Caki2 (cell line): ENCODE measurements around the gene CBX4. TPM values are rescaled to one million over a fixed set of nuclear protein-coding genes. Genes with fewer than 3 reads are reported as not detected.

ENCODE experiments used
- DNase-seq: peaks from one replicate; pipeline ENCODE4 v3.0.0-alpha.2; 2015; ENCODE audit warnings: low read depth
- in situ Hi-C: cut with HindIII; loops from 2 replicates; pipeline ENCODE4 v1.10.0; 2016; ENCODE audit warnings: low sequenced_read_pairs, low pct_unique_long_range_greater_than_20kb, mixed read lengths
- total RNA-seq: library from RNA; depleted of rRNA; stranded (reverse); fragments of >200 nt; shearing (Covaris generic); gene quantifications from 2 replicates; pipeline ENCODE4 v1.2.3, GENCODE V29; 2014; ENCODE audit warnings: low replicate concordance

CBX4 gene
- total RNA-seq, 1 experiment from 2014 or later = 21.6 TPM

DNA sequence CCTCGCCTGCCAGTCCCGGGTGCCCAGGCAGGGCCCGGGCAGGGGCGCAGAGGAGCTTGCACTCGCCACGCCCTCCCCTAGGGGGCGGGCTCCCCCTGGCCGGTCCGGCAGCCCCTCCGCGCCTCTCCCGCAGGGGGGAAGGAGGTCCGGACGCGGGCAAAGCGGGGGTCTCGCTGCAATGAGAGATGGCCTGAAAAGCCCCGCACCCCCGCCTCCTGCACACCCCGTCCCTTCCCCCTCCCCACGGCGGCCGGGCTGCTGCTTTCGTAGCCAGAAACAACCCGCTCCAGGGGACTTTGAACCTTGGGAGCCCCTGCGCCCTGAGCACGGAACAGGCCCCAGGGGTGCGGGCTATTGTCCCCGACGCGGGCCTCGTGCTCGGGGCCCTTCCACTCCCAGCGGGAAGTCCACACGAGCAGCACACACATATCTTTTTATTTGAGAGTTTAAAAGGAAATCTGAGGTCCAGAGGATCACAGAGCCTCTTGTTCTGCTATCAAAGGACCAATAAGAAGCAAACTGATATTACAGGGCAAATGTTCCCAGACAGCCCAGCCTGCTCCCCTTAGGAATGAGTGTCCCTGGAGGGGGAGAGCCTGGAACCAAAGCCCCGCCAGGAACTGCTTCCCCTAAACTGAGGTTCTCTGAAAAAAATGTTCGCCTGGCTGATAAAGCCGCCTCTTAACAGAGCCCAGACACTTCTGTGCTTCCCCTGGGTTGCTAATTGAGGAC lies 5.8 kb upstream of the CBX4 start:
- in situ Hi-C loops = no loop called here
- DNase-seq = no peak

DNA sequence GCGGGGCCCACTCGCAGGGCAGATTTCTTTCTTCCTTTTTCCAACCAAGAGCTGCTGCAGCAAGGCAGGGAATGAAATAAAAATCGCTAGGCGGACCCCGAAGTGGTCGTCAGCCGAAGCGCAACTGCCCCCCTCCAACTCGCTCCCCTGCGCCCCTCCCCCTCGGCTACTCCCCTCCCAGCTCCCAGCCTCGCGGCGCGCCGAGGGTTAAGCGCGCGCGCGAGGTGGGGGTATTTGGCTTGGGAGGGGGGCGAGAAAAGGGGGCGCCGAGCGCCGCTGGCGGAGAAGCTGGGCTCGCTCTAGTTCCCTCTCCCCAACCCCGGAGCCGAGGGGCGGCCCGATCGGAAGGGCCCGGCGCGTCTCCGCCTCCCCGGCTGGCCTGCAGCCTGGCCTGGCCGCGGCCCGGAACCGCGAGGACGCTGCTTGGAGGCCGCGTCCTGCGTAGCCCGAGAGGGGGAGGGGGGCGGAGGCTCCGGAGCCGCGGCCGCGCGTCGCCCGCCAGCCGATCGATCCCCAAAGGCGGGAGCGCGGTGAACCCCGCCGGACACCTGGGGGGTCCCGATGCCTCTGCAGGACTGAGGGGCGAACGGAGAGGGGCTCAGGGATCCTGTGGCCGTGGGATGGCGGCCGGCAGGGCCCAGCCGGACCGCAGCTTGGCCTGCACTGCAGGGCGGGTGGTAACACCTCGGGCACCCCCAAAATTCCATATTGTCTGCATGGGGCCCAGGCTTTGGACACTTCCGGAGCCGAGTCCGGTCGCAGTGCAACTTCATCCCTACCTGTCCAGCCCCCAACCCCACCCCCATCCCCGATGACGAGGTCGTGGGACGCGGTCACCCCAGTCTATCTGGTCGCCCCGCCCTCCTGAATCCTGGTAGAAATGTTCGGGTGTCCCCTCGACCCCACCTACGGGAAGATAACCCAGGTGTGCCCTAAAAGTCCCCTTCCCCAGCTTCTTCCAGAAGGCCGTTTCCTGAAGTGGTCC lies 4.9 kb upstream of the CBX4 start:
- in situ Hi-C loops = no loop called here
- peak; percentile 72 for DNase-seq

DNA sequence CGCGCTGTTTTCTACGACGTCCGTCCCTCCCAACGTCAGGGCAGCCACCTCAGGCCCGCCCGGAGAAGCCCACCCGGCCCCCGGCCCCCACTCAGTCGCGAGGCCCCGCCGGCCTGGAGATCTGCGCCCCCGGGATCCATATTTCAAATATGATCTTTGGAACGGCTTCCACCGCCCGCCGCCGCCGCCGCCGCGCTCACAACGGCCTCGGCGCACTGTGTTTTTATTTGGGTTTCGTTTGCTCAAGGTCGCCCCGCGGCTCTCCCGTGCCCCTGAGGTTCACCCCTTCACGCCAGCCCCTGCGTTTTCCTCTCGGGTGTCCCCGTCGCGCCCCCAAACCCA lies 4.2 kb upstream of the CBX4 start:
- no peak for DNase-seq
- in situ Hi-C loops = no loop called here

DNA sequence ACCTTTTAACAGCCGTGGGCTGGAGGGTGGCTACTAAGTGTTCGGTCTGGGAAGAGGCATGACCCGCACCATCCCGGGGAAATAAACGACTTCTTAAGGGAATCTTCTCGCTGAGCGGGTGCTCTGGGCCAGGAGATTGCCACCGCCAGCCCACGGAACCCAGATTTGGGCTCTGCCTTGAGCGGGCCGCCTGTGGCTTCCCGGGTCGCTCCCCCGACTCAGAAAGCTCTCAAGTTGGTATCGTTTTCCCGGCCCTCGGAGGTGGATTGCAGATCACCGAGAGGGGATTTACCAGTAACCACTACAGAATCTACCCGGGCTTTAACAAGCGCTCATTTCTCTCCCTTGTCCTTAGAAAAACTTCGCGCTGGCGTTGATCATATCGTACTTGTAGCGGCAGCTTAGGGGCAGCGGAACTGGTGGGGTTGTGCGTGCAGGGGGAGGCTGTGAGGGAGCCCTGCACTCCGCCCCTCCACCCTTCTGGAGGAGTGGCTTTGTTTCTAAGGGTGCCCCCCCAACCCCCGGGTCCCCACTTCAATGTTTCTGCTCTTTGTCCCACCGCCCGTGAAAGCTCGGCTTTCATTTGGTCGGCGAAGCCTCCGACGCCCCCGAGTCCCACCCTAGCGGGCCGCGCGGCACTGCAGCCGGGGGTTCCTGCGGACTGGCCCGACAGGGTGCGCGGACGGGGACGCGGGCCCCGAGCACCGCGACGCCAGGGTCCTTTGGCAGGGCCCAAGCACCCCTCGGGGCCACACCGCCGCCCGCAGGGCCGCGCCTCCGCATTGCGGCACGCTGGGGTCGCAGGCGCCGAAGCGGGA lies 3.6 kb upstream of the CBX4 start:
- no peak for DNase-seq
- in situ Hi-C loops = no loop called here

DNA sequence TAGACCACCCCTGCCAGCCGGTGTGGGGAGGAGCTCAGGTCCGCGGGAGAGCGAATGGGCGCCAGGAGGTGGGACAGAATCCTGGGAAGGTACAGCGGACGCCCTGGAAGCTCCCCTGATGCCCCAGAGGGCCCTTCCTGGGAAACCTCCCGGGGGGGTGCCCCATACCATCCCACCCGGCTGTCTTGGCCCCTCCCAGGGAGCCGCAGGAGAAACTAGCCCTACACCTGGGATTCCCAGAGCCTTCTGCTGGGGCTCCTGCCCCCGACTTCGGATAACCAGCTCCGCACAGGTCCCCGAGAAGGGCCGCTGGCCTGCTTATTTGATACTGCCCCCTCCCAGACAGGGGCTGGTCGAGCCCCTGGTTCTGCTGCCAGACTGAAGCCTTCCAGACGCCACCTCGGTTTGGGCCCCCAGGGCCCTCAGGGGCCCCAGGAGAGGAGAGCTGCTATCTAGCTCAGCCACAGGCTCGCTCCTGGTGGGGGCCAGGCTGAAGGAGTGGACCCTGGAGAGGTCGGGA lies 3.0 kb upstream of the CBX4 start:
- DNase-seq = no peak
- in situ Hi-C loops = no loop called here

DNA sequence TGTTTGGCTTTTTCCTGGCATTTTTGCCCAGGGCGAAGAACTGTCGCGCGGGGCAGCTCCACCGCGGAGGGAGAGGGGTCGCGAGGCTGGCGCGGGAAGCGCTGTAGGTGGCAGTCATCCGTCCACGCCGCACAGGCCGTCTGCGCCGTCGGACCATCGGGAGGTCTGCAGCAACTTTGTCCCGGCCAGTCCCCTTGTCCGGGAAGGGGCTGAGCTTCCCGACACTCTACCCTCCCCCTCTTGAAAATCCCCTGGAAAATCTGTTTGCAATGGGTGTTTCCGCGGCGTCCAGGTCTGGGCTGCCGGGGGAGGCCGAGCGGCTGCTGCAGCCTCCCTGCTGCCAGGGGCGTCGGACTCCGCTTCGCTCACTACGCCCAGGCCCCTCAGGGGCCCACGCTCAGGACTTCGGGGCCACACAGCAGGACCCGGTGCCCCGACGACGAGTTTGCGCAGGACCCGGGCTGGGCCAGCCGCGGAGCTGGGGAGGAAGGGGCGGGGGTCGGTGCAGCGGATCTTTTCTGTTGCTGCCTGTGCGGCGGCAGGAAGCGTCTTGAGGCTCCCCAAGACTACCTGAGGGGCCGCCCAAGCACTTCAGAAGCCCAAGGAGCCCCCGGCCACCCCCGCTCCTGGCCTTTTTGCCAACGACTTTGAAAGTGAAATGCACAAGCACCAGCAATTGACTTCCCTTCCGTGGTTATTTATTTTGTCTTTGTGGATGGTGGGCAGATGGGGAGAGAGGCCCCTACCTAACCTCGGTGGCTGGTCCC lies 2.3 kb upstream of the CBX4 start:
- DNase-seq = no peak
- in situ Hi-C loops = no loop called here

DNA sequence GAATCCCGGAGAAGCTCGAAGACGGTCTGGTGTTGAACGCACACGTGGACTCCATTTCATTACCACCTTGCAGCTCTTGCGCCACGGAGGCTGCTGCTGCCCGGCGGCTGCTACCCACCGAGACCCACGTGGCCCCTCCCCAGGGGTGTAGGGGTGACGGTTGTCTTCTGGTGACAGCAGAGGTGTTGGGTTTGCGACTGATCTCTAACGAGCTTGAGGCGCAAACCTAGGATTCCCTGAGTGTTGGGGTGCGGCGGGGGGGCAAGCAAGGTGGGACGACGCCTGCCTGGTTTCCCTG lies 1.7 kb upstream of the CBX4 start:
- no peak for DNase-seq
- in situ Hi-C loops = no loop called here

DNA sequence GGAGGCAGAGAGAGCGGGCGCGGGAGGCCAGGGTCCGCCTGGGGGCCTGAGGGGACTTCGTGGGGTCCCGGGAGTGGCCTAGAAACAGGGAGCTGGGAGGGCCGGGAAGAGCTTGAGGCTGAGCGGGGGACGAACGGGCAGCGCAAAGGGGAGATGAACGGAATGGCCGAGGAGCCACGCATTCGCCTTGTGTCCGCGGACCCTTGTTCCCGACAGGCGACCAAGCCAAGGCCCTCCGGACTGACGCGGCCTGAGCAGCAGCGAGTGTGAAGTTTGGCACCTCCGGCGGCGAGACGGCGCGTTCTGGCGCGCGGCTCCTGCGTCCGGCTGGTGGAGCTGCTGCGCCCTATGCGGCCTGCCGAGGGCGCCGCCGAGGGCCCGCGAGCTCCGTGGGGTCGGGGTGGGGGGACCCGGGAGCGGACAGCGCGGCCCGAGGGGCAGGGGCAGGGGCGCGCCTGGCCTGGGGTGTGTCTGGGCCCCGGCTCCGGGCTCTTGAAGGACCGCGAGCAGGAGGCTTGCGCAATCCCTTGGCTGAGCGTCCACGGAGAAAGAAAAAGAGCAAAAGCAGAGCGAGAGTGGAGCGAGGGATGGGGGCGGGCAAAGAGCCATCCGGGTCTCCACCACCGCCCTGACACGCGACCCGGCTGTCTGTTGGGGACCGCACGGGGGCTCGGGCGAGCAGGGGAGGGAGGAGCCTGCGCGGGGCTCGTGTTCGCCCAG lies 1.2 kb upstream of the CBX4 start:
- no peak for DNase-seq
- in situ Hi-C loops = no loop called here

DNA sequence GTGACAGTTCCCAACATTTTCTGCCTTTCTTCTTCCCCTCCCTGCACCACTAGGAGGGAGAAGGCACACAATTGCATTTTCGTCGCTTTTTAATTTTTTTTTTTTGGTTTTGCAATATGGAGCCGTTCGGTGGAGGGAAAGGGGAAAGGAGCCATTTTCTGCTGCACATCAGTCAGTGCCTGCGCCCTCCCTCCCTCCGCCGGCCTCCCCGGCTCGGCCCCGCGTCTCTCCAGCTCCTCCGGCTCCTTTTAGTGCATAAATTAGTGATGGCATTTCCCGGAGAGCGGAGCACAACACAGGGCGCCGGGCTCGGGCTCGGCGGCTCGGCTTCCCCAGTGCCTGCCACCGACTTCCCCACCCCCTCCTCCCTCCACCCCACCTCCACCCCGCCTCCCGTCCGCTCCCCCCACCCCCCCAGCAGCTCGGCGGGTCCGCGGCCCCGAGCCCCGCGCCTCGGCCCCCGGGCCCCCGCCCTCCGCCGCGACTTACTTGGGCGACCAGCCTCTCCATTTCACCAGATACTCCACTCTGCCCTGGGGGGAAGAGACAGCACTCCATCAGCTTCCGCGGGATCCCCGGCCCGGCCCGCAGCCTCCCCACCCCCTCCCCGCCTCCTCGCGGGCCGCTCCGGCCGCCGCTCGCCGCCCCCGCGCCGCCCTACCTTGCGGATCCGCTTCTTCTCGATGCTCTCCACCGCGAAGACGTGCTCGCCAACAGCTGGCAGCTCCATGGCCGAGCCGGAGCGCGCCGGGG lies 542 bp downstream of the CBX4 start:
- in situ Hi-C loops = no loop called here
- peak; percentile 75 for DNase-seq

DNA sequence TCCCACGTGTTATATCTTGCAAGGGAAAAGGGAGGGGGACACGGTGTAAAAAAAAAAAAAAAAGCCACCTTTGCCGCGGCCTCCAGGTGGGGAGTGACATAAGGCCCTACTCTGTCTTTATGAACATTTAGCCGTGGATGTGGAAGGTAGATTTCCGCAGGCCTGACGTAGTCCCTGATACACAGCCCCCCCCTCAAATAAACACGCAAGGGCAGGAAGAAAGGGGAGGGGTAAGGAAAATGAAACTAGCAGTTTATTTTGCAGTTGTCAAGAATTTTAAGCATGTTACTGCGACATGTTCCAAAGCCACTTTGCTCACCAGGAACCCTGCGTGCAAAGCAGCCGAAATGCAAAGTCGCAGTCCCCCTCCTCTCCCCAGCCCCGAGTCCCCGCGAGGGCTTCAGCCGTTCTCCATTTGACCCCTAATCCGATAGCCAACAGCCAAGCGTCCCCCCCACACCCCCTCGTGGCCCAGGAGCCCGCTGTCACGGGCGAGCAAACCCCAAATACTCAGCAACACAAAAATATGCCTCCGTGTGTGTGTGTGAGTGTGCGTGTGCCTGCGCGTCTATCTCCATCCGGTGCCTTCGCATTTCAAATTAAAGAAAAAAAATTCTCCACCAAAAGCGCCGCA lies 1.2 kb downstream of the CBX4 start:
- DNase-seq = peak; percentile 30
- in situ Hi-C loops = no loop called here

DNA sequence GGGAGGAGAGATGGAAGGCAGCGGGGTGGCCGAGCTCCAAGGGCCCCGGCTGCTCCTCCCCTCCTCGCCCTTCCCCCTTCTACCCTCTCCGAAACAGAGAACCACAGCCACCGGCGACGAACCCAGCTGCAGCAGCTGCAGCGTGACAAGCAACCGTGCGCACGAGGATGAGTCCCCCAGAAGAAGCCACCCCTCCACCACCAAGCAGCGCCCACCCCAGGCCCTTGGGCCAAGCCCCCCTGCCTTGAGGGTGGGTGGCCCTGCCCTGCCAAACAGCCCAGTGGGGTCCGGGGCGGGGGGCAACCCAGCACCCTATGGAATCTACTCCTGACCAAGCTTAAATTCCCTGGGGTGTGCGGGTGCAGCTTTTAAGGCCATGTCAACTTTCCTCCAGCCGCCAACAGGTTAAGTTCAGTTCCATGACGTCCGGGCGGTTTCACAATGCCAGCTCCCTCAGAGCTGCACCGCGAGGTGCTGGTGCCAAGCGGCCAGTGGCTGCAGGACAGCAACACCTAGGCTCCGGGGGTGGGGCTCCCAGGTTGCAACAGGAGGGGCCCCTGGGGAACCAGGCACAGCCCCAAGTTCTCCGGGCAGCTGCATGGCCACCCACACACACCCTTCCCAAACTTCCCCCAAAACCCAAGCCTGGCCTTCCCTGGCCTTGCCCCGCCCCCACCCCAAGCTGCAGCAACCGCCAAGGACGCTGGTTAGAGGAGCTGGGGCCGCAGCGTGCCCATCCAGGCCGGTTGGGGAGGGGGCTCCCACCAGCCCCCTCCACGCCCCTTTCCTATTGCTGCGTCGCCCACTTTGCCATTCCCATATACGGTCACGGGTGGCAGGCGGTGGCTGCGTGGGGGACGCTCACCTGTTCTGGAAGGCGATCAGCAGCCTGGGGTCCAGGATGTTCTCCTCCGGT lies 2.0 kb downstream of the CBX4 start:
- DNase-seq = peak; percentile 61
- in situ Hi-C loops = no loop called here

DNA sequence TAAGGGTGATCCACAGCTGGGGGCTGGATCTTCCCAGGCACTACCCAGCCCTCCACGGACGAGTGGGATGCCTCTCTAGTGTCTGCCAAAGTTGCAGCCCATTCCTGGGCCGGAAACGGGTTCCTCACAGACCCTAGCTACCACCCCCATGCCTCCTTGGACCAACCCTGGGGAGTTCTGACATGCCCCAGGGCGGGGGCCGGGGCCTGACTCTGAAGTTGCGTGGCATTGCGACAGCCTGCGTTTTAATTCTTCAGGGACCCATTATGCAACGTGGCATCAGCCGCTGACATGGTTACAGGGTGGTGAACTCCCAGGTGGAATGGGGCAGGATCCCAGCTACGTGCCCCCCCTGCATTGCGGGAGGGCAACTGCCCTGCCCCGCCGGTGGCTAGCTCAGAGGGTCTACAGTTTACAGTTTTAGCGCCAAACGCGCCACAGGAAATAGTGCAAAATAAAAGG lies 2.7 kb downstream of the CBX4 start:
- DNase-seq = no peak
- in situ Hi-C loops = no loop called here

DNA sequence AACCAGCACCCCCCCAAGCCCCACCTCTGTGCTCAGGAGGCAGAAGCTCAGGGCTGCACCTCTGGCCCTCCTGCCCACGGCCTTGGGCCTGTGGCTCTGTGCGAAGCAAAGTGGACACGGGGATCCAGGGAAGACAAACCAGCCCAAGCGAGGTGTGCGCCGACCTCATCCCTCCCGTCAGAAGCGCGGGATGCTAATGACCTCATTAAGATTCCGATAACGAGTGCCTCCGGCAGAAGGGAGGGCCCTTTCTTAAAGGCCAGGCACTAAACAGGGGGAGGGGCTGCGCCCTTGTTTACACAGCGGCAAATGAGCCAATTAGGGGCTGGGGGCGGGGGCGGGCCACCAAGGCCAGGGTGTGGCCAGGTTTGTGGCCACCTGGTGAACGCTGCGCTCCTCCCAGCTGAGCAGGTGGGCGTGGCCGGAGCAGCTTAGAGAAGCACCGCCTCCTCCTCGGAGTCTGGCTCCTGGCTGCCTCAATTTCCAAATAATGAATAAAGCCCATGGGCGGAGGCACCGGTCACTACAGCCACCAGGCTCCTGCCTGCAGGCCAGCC lies 3.2 kb downstream of the CBX4 start:
- DNase-seq = no peak
- in situ Hi-C loops = no loop called here

DNA sequence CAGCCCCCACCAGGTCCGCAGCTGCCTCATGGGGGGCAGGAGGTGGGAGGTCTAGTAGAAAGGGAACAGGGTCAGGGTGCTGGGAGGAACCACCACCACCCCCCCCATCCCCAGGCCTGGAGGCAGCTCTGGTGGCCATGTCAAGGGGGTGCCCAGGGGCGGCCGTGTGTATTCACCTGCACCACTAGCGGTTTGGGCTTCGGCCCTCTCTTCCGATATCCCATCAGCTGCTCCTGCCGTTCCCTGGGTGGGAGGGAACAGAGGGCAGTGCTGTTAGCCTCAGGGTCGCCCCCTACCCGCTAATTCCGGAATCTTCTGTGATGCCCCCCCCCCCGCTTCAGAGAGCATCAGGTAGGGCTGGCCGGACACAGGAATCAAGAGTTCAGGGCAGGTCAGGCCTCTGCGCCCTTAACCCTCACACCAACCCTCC lies 3.8 kb downstream of the CBX4 start:
- in situ Hi-C loops = no loop called here
- no peak for DNase-seq
